HG03108 (cell line): Measurements from ENCODE around the gene SPSB3.
A peak's percentile ranks its signal among the peaks of the same experiment; 100 is the strongest.

ENCODE experiments used
- ATAC-seq: cut with Tn5 transposase; IDR thresholded peaks from one replicate; pipeline ENCODE4 v1.9.1; 2021; ENCODE audit warnings: moderate library complexity; ENCODE audit not compliant: unreplicated experiment

Gene SPSB3

DNA sequence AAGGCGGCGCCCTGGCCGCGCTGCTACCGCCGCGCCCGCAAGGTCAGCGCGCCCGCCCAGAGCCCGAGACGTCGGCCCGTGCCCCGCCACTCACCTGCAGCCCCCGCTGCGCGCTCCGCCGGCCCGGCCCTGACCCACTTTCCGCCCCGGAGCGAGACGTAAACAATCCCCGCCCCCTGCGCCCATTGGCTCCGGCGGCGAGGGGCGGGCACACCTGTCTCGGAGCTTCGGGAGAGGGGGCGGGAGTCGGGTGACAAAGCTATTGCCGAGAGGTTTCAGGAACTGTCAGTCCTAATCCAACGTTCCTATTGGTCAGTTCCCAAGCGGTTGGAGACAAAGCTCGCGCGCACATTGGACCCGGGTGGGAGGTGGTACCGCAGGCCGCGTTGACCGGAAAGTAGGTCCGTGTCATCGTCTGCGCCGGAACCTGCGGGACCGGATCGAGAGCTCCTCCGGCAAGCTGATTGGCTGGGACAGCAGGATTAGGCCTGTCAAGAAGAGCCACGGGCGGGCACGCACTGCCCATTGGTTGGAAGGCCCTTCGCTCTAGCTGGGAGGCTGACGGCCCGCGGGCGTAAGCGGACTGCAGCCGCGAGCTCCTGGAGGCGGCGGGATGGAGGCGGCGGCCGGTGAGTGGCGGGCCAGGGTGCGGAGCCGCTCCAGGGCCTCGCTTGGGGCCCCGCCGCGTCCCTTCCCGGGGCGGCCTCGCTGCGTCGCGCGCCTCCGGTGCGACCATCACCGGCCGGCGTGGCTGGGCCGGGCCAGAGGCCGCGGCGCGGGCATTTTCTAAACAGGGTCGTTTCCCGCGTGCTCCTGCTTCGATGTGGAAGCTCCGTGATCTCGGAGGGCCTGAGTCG, at the start of gene SPSB3, which contains the start of gene NUBP2:
SPSB3 (minus strand) TSS at position 164 of the 857 bp plus-strand sequence. CDS start 1,088 bp downstream, outside the sequence.
NUBP2 (plus strand) TSS at position 553 of the 857 bp plus-strand sequence; CDS start at position 614, 61 bp downstream.
- peak; percentile 83 for ATAC-seq

DNA sequence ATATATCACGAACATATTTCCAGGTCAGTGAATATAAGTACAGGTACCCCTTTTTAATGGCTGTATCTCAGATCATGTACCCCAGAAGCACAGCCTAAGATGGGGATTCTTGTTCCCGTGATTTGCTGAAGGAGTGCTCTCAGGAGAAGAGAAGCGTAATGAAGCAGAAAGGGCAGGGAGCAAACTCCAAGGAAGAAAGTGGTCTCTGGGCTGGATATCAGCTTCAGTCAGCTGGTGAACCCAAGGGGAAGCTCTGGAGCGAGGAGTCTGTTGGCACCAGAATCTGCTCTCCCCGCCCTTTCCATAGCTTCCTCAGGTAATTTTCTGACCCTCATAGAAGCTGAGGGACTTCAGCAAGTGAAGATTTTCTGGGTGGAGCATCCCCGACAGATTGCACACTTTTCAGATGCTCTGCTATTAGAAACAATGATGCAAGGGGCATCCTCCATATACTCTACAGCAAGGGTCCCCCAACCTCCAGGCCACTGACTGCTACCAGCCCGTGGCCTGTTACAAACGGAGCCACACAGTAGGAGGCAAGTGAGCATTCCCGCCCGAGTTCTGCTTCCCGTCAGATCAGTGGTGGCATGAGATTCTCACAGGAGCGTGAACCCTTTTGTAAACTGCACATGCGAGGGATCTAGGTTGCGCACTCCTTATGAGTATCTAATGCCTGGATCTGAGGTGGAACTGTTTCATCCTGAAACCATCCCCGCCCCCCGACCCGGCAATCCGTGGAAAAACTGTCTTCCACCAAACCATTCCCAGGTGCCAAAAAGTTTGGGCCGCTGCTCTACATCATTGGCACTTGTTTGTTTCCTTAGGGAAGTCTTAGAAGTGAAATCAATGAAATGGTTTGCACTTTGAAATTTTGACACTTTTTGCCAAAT, 49.1 kb upstream of the SPSB3 start:
- ATAC-seq: no peak

DNA sequence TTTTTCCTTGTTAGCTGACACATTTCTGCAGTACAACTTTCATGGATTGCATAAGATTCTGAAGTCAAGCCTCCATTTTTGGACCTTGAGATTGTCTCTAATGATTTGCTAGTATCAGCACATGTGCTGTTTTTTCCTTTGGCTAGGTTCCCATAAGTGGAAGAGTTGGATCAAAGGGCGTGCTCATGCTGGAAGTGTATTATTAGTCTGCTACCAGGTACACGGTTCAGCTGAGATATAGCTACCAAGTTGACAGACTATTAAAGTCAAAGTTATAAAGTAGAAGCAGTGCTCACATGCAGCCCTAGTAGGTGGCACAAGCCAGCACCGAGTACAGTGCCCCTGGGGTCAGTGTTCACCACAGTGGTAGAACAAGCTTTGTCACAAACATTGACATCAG, 47.8 kb upstream of the SPSB3 start:
- ATAC-seq: no peak

DNA sequence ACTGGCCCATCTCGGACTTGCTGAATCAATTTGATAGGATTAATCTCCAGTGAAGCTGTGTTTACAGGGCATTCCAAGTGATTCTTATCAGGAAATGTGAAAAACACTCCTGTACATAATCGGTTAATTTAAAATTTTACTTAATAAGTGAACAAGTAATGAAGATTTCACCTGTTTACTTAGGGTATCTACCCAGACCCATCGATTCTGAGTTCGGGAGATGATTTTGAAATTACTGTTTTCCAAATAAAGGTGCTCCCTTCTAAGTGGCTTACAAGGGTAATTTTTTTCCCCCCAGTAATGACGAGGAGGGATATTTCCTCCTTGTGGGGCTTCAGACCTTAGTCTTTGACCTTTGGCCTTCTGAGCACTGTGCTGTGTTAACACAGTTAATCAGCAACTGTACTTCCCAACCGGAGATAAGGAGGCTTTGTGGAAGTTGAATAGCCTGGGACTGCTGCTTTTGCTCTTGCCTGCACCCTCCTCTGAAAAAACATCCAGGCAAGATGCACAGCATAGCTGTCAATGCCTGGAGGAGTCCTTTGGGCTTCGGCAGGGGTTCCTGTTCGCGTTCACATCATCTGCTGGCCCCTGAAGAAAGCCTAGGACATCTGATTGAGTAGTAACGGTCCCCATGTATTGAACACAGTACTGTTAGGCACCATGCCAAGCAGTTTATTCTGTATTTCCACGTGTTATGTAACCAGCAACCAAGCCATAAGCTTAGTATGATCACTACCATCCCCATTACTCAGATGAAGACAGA, 46.5 kb upstream of the SPSB3 start:
- ATAC-seq: no peak

DNA sequence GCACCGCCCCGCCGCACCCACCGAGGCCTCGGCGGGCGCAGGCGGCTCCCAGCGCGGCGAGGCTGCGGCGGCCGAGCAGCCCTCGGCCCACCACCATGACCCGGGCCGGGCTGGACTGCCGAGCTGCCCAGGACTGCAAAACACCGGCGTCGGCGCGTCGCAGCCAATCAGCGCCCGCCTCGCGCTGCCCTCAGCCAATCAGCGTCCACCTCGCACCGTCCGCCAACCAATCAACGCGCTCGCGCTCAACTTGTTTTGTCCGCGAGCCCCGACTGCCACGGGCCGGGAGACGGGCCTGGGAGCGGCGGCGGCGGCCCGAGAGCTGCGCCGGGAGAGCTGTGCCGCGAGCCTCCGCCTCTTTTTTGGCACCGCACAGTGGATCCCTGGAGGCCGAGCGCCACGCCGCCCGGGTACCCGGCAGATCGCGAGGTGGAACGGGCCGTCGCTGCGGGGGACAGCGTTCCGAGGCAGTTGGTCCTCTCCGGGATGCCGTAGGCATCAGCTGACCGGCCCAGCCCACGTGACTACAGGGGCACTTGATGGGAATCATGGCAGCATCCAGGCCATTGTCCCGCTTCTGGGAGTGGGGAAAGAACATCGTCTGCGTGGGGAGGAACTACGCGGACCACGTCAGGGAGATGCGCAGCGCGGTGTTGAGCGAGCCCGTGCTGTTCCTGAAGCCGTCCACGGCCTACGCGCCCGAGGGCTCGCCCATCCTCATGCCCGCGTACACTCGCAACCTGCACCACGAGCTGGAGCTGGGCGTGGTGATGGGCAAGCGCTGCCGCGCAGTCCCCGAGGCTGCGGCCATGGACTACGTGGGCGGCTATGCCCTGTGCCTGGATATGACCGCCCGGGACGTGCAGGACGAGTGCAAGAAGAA, 44.6 kb upstream of the SPSB3 start, which contains the start of the genes FAHD1 and HAGH:
FAHD1 (plus strand) TSS at position 516 of the 883 bp plus-strand sequence; CDS start at position 549, 33 bp downstream.
HAGH (minus strand) TSS at position 135 of the 883 bp plus-strand sequence; CDS start at position 97, 38 bp downstream.
- ATAC-seq: peak; percentile 77

DNA sequence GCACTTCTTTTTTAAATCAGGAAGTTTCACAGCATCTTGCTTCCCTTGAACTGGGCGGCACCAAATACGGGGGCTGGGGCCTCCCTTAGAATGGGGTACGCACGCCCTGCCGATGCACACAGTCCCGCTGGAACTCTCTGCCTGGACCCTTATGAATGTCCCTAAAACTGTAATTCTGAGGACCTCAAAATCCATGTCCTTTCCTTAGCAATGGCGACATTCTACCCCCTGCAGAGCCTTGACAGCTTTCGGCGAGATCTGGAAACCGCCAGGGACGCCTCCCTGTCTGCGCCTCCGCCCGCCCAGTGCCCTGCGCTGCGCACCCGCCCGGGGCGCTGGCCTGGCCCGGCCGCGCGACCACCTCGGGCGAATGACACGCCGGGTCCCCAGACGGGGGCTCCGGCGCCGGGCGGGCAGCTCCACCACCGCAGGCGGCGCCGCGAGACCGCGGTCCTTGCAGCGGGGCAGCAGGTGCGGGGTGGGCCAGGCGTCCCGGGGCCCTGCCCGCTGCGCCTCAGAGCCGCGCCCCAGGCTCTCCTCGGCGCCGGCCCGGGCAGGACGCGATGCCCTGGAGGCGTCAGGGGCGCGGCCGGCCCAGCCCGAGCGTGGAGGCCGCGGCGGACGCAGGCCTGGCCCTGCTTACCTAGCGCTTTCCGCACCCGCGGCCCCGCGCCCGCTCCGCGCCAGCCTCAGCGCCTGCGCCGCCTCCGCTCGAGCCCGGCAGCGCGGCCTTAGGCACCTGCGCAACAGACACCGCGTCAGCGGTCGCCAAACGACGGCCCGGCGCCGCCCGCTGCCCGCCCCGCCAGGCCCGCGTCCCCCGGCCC, 43.7 kb upstream of the SPSB3 start:
- ATAC-seq: peak; percentile 45

DNA sequence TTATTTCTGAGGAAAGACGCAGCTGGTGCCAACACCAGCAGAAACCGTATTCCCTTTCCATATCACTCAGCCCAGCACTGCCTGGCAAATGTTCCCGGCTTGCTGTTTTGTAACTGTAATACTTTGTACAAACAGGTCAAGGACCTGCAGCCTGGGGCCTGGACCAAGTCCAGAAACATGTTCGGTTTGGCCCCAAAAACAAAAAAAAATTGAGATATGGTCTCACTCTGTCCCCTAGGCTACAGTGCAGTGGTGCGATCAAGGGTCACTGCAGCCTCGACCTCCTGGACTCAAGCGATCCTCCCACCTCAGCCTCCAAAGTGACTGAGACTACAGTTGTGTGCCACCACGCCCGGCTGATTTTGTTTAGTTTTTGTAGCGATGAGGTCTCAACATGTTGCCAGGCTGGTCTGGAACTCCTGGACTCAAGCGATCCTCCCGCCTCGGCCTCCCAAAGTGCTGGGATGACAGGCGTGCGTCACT, 43.1 kb upstream of the SPSB3 start:
- ATAC-seq: no peak

DNA sequence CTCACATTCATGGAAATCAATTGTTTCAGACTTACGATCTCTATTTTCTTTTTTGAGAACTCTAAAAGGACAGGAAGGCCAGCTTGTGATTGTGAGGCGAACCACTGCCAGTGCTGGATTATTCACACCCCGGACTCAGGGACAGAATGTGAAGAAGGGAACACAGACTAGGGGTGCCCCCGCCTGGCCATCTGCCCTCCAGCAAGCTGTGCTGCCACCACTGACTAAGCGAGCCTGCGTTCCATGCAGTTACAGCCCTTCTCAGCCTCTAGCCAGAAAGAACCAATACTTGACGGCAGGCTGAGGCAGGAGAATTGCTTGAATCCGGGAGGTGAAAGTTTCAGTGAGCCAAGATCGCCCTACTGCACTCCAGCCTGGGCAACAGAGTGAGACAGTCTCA, 41.5 kb upstream of the SPSB3 start:
- ATAC-seq: no peak

DNA sequence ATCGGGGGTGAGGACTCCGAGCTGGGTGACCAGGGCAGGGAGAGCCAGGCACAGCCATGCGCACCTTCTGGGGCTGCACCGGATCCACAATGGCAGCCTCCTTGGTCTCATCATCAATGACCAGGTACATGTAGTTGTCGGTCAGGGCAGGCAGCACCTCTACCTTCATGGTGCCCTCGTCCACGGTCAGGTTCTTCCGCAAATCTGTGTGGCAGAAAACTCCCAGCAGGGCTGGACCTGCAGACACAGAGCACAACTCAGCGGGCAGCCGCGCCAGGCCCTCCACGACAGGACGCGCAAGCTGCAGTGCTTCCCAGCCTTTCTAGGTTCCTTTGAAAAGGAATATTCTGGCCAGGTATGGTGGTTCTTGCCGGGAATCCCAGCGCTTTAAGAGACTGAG, 40.4 kb upstream of the SPSB3 start:
- ATAC-seq: no peak

DNA sequence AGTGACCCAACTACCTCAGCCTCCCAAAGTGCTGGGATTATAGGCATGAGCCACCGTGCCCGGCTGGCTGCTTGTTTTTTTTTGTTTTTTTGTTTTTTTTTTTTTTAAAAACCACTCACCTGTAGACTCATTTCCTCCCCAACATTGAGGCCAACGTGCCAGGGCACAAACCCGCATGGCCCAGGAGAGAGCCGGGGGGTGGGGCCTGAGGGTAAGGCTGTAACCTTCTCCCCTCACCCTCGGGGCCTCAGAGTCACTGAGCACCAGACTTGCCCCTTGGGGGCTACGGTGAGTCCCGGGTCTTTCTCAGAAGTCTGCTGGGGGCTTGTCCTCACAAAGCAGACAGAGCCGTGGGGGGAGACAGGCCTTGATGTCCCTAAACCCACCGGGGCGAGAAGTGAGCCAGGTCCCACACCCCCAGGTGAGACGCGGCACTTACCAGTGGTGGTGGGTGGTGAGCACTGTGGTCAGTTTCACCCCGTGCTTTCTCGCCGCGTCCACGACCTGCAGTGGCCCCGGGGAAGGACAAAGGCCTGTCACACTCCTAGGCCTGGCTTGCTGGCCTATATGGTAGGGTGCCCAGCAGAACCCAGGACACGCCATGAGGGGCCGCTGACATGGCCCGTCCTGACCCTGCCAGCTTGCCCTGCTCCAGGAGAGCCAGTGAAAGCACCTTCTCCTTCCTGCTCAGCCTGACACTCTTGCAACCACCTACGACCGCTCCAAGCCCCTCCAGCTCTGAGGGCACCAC, 39.7 kb upstream of the SPSB3 start:
- no peak for ATAC-seq

DNA sequence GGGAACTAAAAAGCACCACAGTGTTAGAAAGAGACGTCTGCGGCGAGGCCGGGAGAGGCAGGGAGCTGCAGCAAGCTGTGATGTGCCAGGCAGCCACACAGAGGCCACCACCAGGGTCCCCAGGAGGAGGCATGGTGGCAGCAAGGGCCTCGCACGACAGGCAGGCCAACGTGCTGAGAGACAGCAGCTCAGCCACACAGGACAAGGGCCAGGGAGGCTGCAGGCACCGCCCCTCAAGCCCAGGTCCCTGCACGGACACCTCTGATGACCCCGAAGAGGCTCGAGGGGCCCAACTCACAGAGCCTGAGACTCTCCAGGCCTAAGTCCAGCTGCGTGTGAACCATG, 38.5 kb upstream of the SPSB3 start:
- ATAC-seq: no peak

DNA sequence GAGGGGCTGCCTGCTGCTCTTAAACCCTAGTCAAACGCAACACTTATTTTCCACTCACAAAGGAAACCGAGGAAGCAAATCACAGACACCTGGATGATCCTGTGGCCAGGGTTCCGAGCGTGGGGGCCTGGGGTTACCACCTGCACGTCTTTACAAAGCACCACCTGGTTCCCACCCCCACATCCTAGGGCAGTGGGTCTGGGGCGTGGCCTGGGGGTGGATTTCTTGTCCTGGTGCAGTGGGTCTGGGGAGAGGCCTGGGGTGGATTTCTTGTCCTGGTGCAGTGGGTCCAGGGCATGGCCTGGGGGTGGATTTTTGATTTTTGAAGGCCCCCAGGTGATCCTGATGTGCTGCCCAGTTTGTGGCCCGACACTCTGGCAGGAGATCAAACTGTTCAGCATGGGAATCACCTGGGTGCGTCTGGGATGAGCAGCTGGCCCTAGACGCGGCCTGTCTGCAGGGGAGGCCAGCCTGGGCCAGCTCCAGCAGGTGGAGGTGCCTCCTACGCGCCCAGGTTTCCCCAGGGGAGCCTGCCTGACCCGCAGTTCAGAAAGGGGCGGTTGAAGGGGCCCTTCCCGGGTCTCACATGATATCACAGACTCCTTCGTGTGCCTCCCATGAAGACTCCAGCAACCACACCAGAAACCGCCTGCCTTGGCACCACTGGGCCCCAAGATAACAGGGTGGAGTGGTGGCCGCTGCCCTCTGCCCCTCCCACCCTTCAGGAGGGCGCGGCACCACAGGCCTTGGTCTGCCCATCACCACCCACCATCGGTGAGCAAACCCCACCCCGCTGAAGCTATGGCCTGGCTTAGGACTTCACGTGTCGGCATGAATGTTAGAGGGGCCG, 38.0 kb upstream of the SPSB3 start:
- ATAC-seq: no peak

DNA sequence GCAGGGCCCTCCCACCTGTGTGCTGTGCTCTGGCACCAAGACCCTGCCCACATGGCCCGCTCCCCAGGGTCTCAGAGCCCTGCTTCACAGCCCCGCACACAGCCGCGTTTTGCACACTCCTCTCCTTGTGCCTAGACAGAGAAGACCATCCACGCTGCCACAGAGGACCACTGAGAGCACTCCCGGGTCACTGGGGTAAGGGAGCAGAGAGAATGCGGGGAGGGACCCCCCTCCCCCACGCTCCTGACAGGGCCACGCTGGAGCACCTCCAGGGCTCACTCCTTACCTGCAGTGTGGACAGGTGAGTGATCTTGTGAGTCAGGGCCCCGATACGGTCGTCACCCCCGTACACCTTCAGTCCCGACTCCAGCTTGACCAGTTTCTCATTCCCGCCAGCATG, 37.2 kb upstream of the SPSB3 start:
- no peak for ATAC-seq

DNA sequence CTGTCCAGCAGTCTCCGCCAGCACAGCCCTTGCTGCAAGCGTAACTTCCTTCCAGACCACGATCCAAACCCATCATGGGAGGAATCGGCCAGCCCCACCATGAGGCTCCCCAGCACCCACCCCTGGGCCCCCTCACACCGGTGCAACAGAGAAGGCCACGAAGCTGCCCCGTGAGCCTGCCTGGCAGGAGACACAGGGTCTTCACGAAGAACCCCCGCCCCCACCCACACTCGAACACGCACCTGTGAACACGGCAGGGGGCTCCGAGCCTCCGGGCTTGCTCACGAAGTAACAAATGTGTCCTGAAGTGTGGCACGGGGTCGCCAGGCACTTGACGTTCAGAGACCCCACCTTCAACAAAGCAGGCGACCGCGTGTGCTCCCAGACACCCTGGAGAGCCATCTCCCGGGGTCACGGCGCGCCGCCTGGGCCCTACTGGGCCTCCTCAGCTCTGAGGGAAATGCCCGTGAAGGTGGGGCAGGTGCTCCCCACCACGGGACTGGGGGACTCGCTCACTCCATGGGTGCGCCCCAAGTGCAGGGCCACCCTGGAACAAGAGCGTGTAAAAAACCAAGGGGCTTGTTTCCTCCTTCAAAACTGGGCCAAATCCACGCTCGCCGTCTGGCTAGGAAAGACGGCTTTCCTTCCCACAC, 36.6 kb upstream of the SPSB3 start:
- ATAC-seq: no peak

DNA sequence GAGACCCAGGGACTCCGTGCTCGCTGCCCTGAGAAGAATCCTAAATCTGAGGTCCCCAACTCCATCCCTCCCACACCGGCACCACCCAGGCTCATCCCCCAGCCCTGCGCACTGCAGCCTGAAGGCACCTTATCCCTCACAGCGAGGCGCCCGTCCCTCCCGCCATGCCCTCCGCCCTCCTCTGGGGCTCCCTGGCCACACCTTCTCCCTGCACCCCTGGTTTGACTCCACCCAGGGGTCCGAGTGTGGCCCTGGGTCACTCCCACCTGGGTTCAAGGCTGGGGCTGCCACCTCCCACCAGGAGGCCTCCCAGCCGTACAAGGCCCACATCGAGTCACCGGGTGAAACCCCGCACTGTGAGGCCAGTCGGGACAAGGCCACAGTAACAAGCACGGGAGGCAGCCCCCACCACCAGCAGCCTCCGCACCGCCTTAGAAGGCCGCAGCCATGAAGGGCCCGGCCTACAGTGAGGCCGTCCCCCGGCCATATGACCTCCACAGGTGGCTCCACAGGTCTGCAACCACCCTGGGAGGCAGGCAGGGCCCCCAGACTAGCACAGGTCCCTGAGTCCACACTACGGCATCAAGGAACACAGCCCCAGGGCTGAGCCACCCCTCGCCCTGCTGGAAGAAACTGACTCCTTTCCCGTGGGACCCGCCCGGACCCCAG, 36.0 kb upstream of the SPSB3 start:
- no peak for ATAC-seq

DNA sequence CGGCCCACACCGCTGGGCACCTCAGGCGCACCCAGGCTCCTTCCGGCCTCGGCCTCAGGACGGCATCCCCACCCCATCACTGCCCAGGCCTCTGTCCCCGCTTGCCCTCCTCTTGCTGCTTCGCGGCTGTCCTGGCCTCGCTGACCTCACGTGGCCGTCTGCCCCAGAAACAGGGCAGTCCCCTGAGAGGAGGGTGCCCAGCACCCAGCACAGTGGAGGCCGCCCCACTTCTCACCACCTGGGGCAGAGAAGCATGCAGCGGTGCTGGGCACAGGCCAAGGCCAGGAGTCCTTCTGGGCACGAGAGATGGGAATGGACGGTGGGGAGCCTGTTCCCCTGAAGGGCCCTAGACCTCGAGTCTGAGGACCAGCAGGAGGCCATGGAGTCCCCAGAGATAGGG, 35.3 kb upstream of the SPSB3 start:
- ATAC-seq: no peak
